HL-60 (cell line): Measurements from ENCODE around the gene NKX1-1.

Experiments
- CTCF ChIP-seq: IDR thresholded peaks from one replicate; pipeline ENCODE4 v1.5.1; 2011; ENCODE audit warnings: low read length, control low read depth, inconsistent platforms; ENCODE audit not compliant: insufficient read depth
- POLR2AphosphoS5 ChIP-seq: IDR thresholded peaks from 2 replicates; pipeline ENCODE4 v1.6.1; 2012; ENCODE audit warnings: low read depth
- REST ChIP-seq: IDR thresholded peaks from 2 replicates; pipeline ENCODE4 v1.6.1; 2012; ENCODE audit warnings: low read depth; ENCODE audit not compliant: insufficient replicate concordance

- no peak for TF ChIP-seq CTCF
- TF ChIP-seq POLR2AphosphoS5 = no peak
- no peak for TF ChIP-seq REST
Measured at GRCh38 chr4:1376841-1377605, 29.2 kb downstream of the NKX1-1 start.
